Endothelial cell of umbilical vein (primary cell): ENCODE data around the gene C5orf15. TPM values are rescaled to one million over a fixed set of nuclear protein-coding genes. Genes with fewer than 3 reads are reported as not detected.

Experiments
- BruUV-seq: library from RNA; stranded (reverse); fragments of 400-500 nt; replicated peaks from 2 replicates; lab custom pipeline; 2021; lab: Mats Ljungman, UMichigan
- CTCF ChIA-PET: fragments of 300-600, 350-600 bp; sonication (Branson Sonifier 250); formaldehyde crosslinking; loops from one replicate; lab custom pipeline; 2021; ENCODE audit warnings: antibody characterized with exemption, inconsistent platforms; lab: Charles Lee
- POLR2A ChIA-PET: fragments of 300-600, 350-600 bp; sonication (Branson Sonifier 250); formaldehyde crosslinking; loops from one replicate; lab custom pipeline; 2021; ENCODE audit warnings: antibody characterized with exemption, inconsistent platforms; lab: Charles Lee
- DNase-seq: peaks from one replicate; pipeline ENCODE4 v3.0.0-alpha.2; 2011; ENCODE audit warnings: low read depth, low spot score
- FAIRE-seq: peaks from 2 replicates; lab custom pipeline; 2011; peaks lifted over from hg19 to GRCh38; lab: Jason Lieb, UNC
- H2AFZ ChIP-seq: 2 replicates; pipeline ENCODE4 v1.6.0; 2012; ENCODE audit warnings: low read depth, low read length, control low read depth, inconsistent platforms
- H3K27ac ChIP-seq: 2 replicates; pipeline ENCODE4 v1.5.1; 2011; ENCODE audit warnings: low read depth, mild to moderate bottlenecking, control low read depth, low read length, moderate library complexity; ENCODE audit not compliant: insufficient read depth
- H3K27me3 ChIP-seq, 2 experiments: 2 replicates each; pipeline versions ENCODE4 v1.6.0 to v1.6.1; 2011; ENCODE audit warnings: low read length in 2 of 2, mixed read lengths in 1 of 2; ENCODE audit not compliant: control insufficient read depth in 2 of 2, insufficient read depth in 2 of 2
- H3K36me3 ChIP-seq, 2 experiments: 2 replicates in 1 of 2; 3 replicates in 1 of 2; pipeline ENCODE4 v1.5.1; 2011; ENCODE audit warnings: low read length in 2 of 2, mild to moderate bottlenecking in 1 of 2, moderate library complexity in 1 of 2; ENCODE audit not compliant: control insufficient read depth in 2 of 2, insufficient read depth in 2 of 2; ENCODE audit errors: extremely low read depth in 1 of 2
- H3K4me1 ChIP-seq: 3 replicates; pipeline ENCODE4 v1.5.1; 2011; ENCODE audit warnings: mild to moderate bottlenecking, low read length; ENCODE audit not compliant: control insufficient read depth, insufficient read depth; ENCODE audit errors: extremely low read depth
- H3K4me2 ChIP-seq: 2 replicates; pipeline ENCODE4 v1.6.1; 2011; ENCODE audit warnings: low read length, control low read depth, mixed read lengths; ENCODE audit not compliant: insufficient read depth
- H3K4me3 ChIP-seq, 3 experiments: fragments of 200-600 bp in 1 of 3; sonication (generic), shearing (Covaris generic) in 1 of 3; replicated peaks in 1 of 3; 2 replicates each; pipeline ENCODE4 v1.5.1; 2011 to 2016; ENCODE audit warnings: control low read depth in 3 of 3, low read length in 3 of 3, mild to moderate bottlenecking in 2 of 3, inconsistent platforms in 1 of 3, low read depth in 1 of 3, moderate library complexity in 1 of 3; ENCODE audit not compliant: insufficient read depth in 1 of 3
- H3K79me2 ChIP-seq: 2 replicates; pipeline ENCODE4 v1.6.0; 2012; ENCODE audit warnings: low read length, inconsistent platforms; ENCODE audit not compliant: control insufficient read depth, insufficient read depth
- H3K9ac ChIP-seq: replicated peaks from 2 replicates; pipeline ENCODE3; 2011; ENCODE audit warnings: low read length, control low read depth; ENCODE audit not compliant: insufficient read depth; ENCODE audit errors: extremely low read depth
- H3K9me1 ChIP-seq: replicated peaks from 3 replicates; pipeline ENCODE4 v1.6.0; 2011; ENCODE audit warnings: mild to moderate bottlenecking, low read length; ENCODE audit not compliant: control insufficient read depth, insufficient read depth; ENCODE audit errors: extremely low read depth
- H3K9me3 ChIP-seq: replicated peaks from 2 replicates; pipeline ENCODE4 v1.5.1; 2012; ENCODE audit warnings: low read length, inconsistent platforms; ENCODE audit not compliant: control insufficient read depth, insufficient read depth
- H4K20me1 ChIP-seq: replicated peaks from 2 replicates; pipeline ENCODE3; 2011; ENCODE audit warnings: mild to moderate bottlenecking, low read length; ENCODE audit not compliant: control insufficient read depth, insufficient read depth; ENCODE audit errors: extremely low read depth
- EZH2 ChIP-seq: IDR thresholded peaks from 2 replicates; pipeline ENCODE4 v1.6.1; 2012; ENCODE audit warnings: borderline replicate concordance, low read depth, mild to moderate bottlenecking, moderate library complexity, low read length, inconsistent platforms; ENCODE audit not compliant: severe bottlenecking
- FOS ChIP-seq: IDR thresholded peaks from 2 replicates; pipeline ENCODE4 v1.6.1; 2011; ENCODE audit warnings: mild to moderate bottlenecking, low read length, moderate library complexity, borderline replicate concordance; ENCODE audit not compliant: insufficient read depth
- JUN ChIP-seq: IDR thresholded peaks from 2 replicates; pipeline ENCODE4 v1.6.1; 2011; ENCODE audit warnings: borderline replicate concordance, low read depth; ENCODE audit not compliant: insufficient read length, insufficient read depth
- MYC ChIP-seq: IDR thresholded peaks from one replicate; pipeline ENCODE4 v1.6.1; 2011; ENCODE audit warnings: mild to moderate bottlenecking, low read depth, low read length
- POLR2A ChIP-seq: IDR thresholded peaks from 2 replicates; pipeline ENCODE4 v1.6.1; 2012; ENCODE audit warnings: low read depth, mild to moderate bottlenecking, control low read depth, low read length
- dilution Hi-C: fragments of 300-500 bp; cut with MboI; formaldehyde crosslinking; loops from one replicate; pipeline ENCODE4 v1.15.0; 2019; ENCODE audit warnings: low sequenced_read_pairs; ENCODE audit not compliant: extremely low pct_ligation_motif_present
- intact Hi-C: fragments of 100-400 bp; cut with micrococcal nuclease; formaldehyde crosslinking; loops from one replicate; pipeline ENCODE4 v1.10.0; 2022
- polyA plus RNA-seq, 4 experiments: library from polyadenylated mRNA; depleted of rRNA in 3 of 4; stranded (reverse) in 3 of 4; unstranded in 1 of 4; fragments of >200 nt; gene quantifications; 2 replicates each; pipeline versions ENCODE4 v1.2.1 to v1.2.3, GENCODE V29; 2011 to 2012; ENCODE audit warnings: missing spikeins in 1 of 4
- total RNA-seq: library from RNA; stranded (reverse); gene quantifications from 2 replicates; pipeline ENCODE4 v1.2.3, GENCODE V29; 2021
- TF ChIP-seq, protein P1 (sequence below): IDR thresholded peaks from 2 replicates; pipeline ENCODE4 v1.6.1; 2011; ENCODE audit not compliant: insufficient read depth, insufficient read length
- TF ChIP-seq, protein P2 (sequence below), 2 donors: IDR thresholded peaks; 1 replicate in 1 of 2; 2 replicates in 1 of 2; pipeline ENCODE4 v1.5.1; 2011; ENCODE audit warnings: low read length in 2 of 2, mild to moderate bottlenecking in 2 of 2, moderate library complexity in 2 of 2, control low read depth in 1 of 2, inconsistent platforms in 1 of 2, low read depth in 1 of 2; ENCODE audit not compliant: insufficient read depth in 1 of 2; ENCODE audit errors: extremely low read depth in 1 of 2

C5orf15 gene
- total and polyA plus RNA-seq, 2 donors (not counting 3 experiments of a cell fraction or from before 2014, with no cell fraction given) = 25.3 to 45.4 TPM

DNA sequence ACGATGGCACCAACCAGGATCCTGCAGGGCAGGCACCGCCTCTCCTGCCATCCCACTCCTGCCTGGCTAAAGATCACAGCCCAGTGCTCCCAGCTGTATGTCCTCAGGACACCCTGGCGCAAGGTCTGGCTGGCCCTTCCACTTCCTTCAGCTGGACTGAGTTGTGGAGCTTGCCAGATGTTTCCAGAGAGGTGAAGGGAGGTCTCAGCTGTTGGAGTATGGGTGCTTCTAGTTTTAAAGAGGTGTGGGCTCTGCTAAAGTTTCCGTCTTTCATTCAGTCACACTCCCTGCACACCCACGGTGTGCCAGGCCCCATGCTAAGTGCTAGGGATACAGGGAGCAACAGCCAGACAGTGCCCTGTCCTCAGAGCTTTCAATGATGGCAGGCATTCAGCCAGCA lies 34.1 kb downstream of the C5orf15 start:
- Histone ChIP-seq H3K9ac (no peak overlapping the region), H3K4me1 (peaks cover 3% of the 10 kb centered on the region), H3K9me3 (no peaks in the 10 kb centered on the region), H3K4me3 (no peak overlapping the region), H3K79me2 (no peaks in the 10 kb centered on the region), H3K4me2 (no peak overlapping the region), H2AFZ (no peak overlapping the region), H3K27me3 (no peaks in the 10 kb centered on the region), H3K36me3 (no peaks in the 10 kb centered on the region), H3K9me1 (no peaks in the 10 kb centered on the region), H3K27ac (no peak overlapping the region), H4K20me1 (no peaks in the 10 kb centered on the region)
- POLR2A ChIA-PET = no interaction called here
- FAIRE-seq (no peak), DNase-seq (no peak)
- dilution Hi-C loops = no loop called here
- intact Hi-C loops = no loop called here
- CTCF ChIA-PET = no interaction called here
- no peak for TF ChIP-seq POLR2A
- TF ChIP-seq FOS = no peak
- no peak for TF ChIP-seq JUN
- TF ChIP-seq EZH2 = no peak
- TF ChIP-seq, protein P1, sequence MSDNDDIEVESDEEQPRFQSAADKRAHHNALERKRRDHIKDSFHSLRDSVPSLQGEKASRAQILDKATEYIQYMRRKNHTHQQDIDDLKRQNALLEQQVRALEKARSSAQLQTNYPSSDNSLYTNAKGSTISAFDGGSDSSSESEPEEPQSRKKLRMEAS = no peak
- no peak for TF ChIP-seq MYC
- TF ChIP-seq, protein P2, sequence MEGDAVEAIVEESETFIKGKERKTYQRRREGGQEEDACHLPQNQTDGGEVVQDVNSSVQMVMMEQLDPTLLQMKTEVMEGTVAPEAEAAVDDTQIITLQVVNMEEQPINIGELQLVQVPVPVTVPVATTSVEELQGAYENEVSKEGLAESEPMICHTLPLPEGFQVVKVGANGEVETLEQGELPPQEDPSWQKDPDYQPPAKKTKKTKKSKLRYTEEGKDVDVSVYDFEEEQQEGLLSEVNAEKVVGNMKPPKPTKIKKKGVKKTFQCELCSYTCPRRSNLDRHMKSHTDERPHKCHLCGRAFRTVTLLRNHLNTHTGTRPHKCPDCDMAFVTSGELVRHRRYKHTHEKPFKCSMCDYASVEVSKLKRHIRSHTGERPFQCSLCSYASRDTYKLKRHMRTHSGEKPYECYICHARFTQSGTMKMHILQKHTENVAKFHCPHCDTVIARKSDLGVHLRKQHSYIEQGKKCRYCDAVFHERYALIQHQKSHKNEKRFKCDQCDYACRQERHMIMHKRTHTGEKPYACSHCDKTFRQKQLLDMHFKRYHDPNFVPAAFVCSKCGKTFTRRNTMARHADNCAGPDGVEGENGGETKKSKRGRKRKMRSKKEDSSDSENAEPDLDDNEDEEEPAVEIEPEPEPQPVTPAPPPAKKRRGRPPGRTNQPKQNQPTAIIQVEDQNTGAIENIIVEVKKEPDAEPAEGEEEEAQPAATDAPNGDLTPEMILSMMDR (IDR thresholded peaks at IDR 0.05; ENCODE audit: extremely low read depth in 1 of 2, insufficient read depth in 1 of 2, low read depth in 1 of 2, low read length in 2 of 2) = no peak
- BruUV-seq = no TSS peak
